ENCODE measurements around the gene TMC2.

The TMC2 gene

GRCh38 chr20:2527762-2528161 lies 8.6 kb upstream of the TMC2 start:
- DNase-seq: no peak

GRCh38 chr20:2528671-2529271 lies 7.6 kb upstream of the TMC2 start:
- no peak for DNase-seq

GRCh38 chr20:2533118-2533517 lies 3.3 kb upstream of the TMC2 start:
- no peak for DNase-seq

- no peak for DNase-seq
Measured at GRCh38 chr20:2535711-2536559, 438 bp upstream of the TMC2 start.

GRCh38 chr20:2537101-2537500 lies 728 bp downstream of the TMC2 start:
- no peak for DNase-seq

- no peak for DNase-seq
Measured at GRCh38 chr20:2538356-2538755, 2.0 kb downstream of the TMC2 start.

- DNase-seq: no peak
Measured at GRCh38 chr20:2538931-2539720, 2.8 kb downstream of the TMC2 start.

GRCh38 chr20:2541940-2542339 lies 5.6 kb downstream of the TMC2 start:
- no peak for DNase-seq

GRCh38 chr20:2542361-2542760 lies 6.0 kb downstream of the TMC2 start:
- no peak for DNase-seq

- DNase-seq: no peak
Measured at GRCh38 chr20:2544211-2544610, 7.8 kb downstream of the TMC2 start.

- no peak for DNase-seq
Measured at GRCh38 chr20:2545594-2545993, 9.2 kb downstream of the TMC2 start.

- DNase-seq: no peak
Measured at GRCh38 chr20:2557873-2558580, 21.7 kb downstream of the TMC2 start.

- DNase-seq: no peak
Measured at GRCh38 chr20:2558581-2559278, 22.4 kb downstream of the TMC2 start.

- no peak for DNase-seq
Measured at GRCh38 chr20:2559279-2559626, 22.9 kb downstream of the TMC2 start.

GRCh38 chr20:2559651-2560050 lies 23.3 kb downstream of the TMC2 start:
- DNase-seq: no peak

GRCh38 chr20:2563116-2563515 lies 26.7 kb downstream of the TMC2 start:
- DNase-seq: no peak

GRCh38 chr20:2564406-2564805 lies 28.0 kb downstream of the TMC2 start:
- DNase-seq: no peak

GRCh38 chr20:2575682-2576081 lies 39.3 kb downstream of the TMC2 start:
- no peak for DNase-seq

- no peak for DNase-seq
Measured at GRCh38 chr20:2576317-2576727, 39.9 kb downstream of the TMC2 start.

- no peak for DNase-seq
Measured at GRCh38 chr20:2578475-2579192, 42.3 kb downstream of the TMC2 start.

- no peak for DNase-seq
Measured at GRCh38 chr20:2585811-2586210, 49.4 kb downstream of the TMC2 start.

- DNase-seq: no peak
Measured at GRCh38 chr20:2593756-2594155, 57.4 kb downstream of the TMC2 start.

Measured in activated naive CD4-positive, alpha-beta T cell treated with anti-CD3 and anti-CD28 coated beads, Interleukin-2, amount 50 U/mL, for 16 hours (primary cell).